GM12878 (cell line): ENCODE data around the gene BCAP31. TPM values are rescaled to one million over a fixed set of nuclear protein-coding genes. Genes with fewer than 3 reads are reported as not detected.

Experiments used
- ATAC-seq: fragments of 200-7000 bp; cut with Tn5 transposase; 3 replicates; pipeline ENCODE4 v1.9.1; 2020; ENCODE audit warnings: mild to moderate bottlenecking, moderate library complexity
- BruUV-seq: library from RNA; stranded (reverse); fragments of 400-500 nt; replicated peaks from 2 replicates; lab custom pipeline; 2021; lab: Mats Ljungman, UMichigan
- CTCF ChIA-PET: fragments of 300-600 bp; sonication (Branson Sonifier 250); formaldehyde crosslinking; extraction: SDS; loops from one replicate; lab custom pipeline; 2021; ENCODE audit warnings: inconsistent platforms; lab: Yijun Ruan, JAX
- POLR2A ChIA-PET: fragments of 350-600 bp; formaldehyde crosslinking; extraction: SDS; loops from one replicate; lab custom pipeline; 2021; ENCODE audit warnings: inconsistent platforms; lab: Charles Lee
- RAD21 ChIA-PET: fragments of 300-600 bp; sonication (Branson Sonifier 250); formaldehyde crosslinking; loops from one replicate; lab custom pipeline; 2023; ENCODE audit warnings: antibody characterized with exemption; ENCODE audit not compliant: unreplicated experiment; lab: Charles Lee
- SMC1A ChIA-PET: fragments of 300-600 bp; sonication (Branson Sonifier 250); formaldehyde crosslinking; loops from one replicate; lab custom pipeline; 2023; ENCODE audit not compliant: unreplicated experiment, uncharacterized antibody; lab: Charles Lee
- DNase-seq: peaks from one replicate; pipeline ENCODE4 v3.0.0-alpha.2; 2011; ENCODE audit warnings: low read depth, low spot score
- FAIRE-seq: peaks from 3 replicates; lab custom pipeline; 2011; peaks lifted over from hg19 to GRCh38; lab: Jason Lieb, UNC
- H2AFZ ChIP-seq: 2 replicates; pipeline ENCODE4 v1.6.0; 2011; ENCODE audit warnings: low read depth, low read length, control low read depth; ENCODE audit not compliant: control insufficient read depth
- H3K27ac ChIP-seq: 2 replicates; pipeline ENCODE4 v1.5.1; 2011; ENCODE audit warnings: control low read depth; ENCODE audit not compliant: control insufficient read depth, insufficient read depth
- H3K27me3 ChIP-seq, 2 experiments: replicated peaks in 1 of 2; 2 replicates each; pipeline versions ENCODE4 v1.6.0 to v1.6.1; 2011; ENCODE audit warnings: low read length in 1 of 2; ENCODE audit not compliant: control insufficient read depth in 2 of 2, insufficient read depth in 2 of 2
- H3K36me3 ChIP-seq, 2 experiments: 2 replicates each; pipeline ENCODE4 v1.5.1; 2011; ENCODE audit warnings: low read length in 1 of 2; ENCODE audit not compliant: control insufficient read depth in 2 of 2, insufficient read depth in 2 of 2
- H3K4me1 ChIP-seq: 2 replicates; pipeline ENCODE4 v1.6.1; 2011; ENCODE audit warnings: mild to moderate bottlenecking, low read length, moderate library complexity, mixed read lengths; ENCODE audit not compliant: control insufficient read depth, insufficient read depth
- H3K4me2 ChIP-seq: 2 replicates; pipeline ENCODE4 v1.6.0; 2011; ENCODE audit warnings: control low read depth; ENCODE audit not compliant: control insufficient read depth, insufficient read depth
- H3K4me3 ChIP-seq: fragments of 200-600 bp; sonication (generic); 2 replicates; pipeline ENCODE4 v1.5.1; 2016
- H3K79me2 ChIP-seq: 2 replicates; pipeline ENCODE4 v1.6.0; 2011; ENCODE audit warnings: low read length; ENCODE audit not compliant: control insufficient read depth, insufficient read depth
- H3K9ac ChIP-seq: 2 replicates; pipeline ENCODE4 v1.8.0; 2011; ENCODE audit warnings: low read length, control low read depth, mixed read lengths; ENCODE audit not compliant: control insufficient read depth, insufficient read depth
- H3K9me3 ChIP-seq: replicated peaks from 3 replicates; pipeline ENCODE4 v1.5.1; 2011; ENCODE audit warnings: mild to moderate bottlenecking, low read length; ENCODE audit not compliant: control insufficient read depth, insufficient read depth
- H4K20me1 ChIP-seq: 2 replicates; pipeline ENCODE4 v1.6.0; 2011; ENCODE audit not compliant: control insufficient read depth, insufficient read depth
- ATF7 ChIP-seq: fragments of 450-650 bp; IDR thresholded peaks from 2 replicates; pipeline ENCODE4 v1.6.1; 2016; ENCODE audit warnings: low read depth, mild to moderate bottlenecking
- CREM ChIP-seq: IDR thresholded peaks from 2 replicates; pipeline ENCODE4 v1.6.1; 2014; ENCODE audit warnings: antibody characterized with exemption, low read depth
- KAT2A ChIP-seq: conservative IDR thresholded peaks from 2 replicates; pipeline ENCODE4 v1.6.1; 2011; ENCODE audit warnings: low read depth, low read length; ENCODE audit not compliant: control insufficient read depth
- MEF2B ChIP-seq: fragments of 450-650 bp; IDR thresholded peaks from 2 replicates; pipeline ENCODE4 v1.6.1; 2018; ENCODE audit warnings: mild to moderate bottlenecking, moderate library complexity; ENCODE audit not compliant: partially characterized antibody, poor library complexity, severe bottlenecking
- NR2C1 ChIP-seq: fragments of 450-650 bp; IDR thresholded peaks from 2 replicates; pipeline ENCODE4 v1.6.1; 2017; ENCODE audit warnings: antibody characterized with exemption, mild to moderate bottlenecking, moderate library complexity
- NRF1 ChIP-seq: conservative IDR thresholded peaks from 2 replicates; pipeline ENCODE4 v1.6.1; 2011; ENCODE audit warnings: mild to moderate bottlenecking, low read depth, low read length, improper control_type of control experiment
- SUZ12 ChIP-seq: fragments of 200-600 bp; sonication (generic); IDR thresholded peaks from one replicate; pipeline ENCODE4 v1.6.1; 2018; ENCODE audit warnings: antibody characterized with exemption, mild to moderate bottlenecking; ENCODE audit not compliant: unreplicated experiment
- TCF3 ChIP-seq: IDR thresholded peaks from 2 replicates; pipeline ENCODE4 v1.6.1; 2012; ENCODE audit warnings: low read depth, mild to moderate bottlenecking, low read length, borderline replicate concordance; ENCODE audit not compliant: insufficient read depth
- ZNF384 ChIP-seq: IDR thresholded peaks from 2 replicates; pipeline ENCODE4 v1.6.1; 2012; ENCODE audit warnings: low read depth, mild to moderate bottlenecking, low read length, improper control_type of control experiment, borderline replicate concordance
- WGBS: methylation state at CpG from one replicate; pipeline ENCODE4 v1.1.6; 2016; ENCODE audit warnings: low lambda C conversion rate; ENCODE audit not compliant: insufficient replicate concordance, insufficient coverage; ENCODE audit errors: missing lambda C conversion rate; 5-methylcytosine and 5-hydroxymethylcytosine counted together
- in situ Hi-C: fragments of 300-500 bp; cut with MboI; formaldehyde crosslinking; loops from 9 replicates; pipeline ENCODE4 v1.14.3; 2018; ENCODE audit warnings: mixed read lengths
- intact Hi-C: fragments of 100-400 bp; cut with micrococcal nuclease; formaldehyde crosslinking; loops from one replicate; pipeline ENCODE4 v1.14.2; 2022; ENCODE audit not compliant: unreplicated experiment
- polyA plus RNA-seq, 11 experiments: library from polyadenylated mRNA; depleted of rRNA in 4 of 11; unstranded in 6 of 11; stranded (reverse) in 5 of 11; fragments of >200 nt; fragmentation: Nextera tagmentation in 4 of 11; fragmentation: Illumina TruSeq in 1 of 11; extraction: Ambion mirVana in 4 of 11; extraction: Trizol in 1 of 11; gene quantifications; 1 replicate in 1 of 11; 2 replicates in 10 of 11; pipeline versions ENCODE4 v1.2.1 to v1.2.3, GENCODE V29; 2011 to 2016; ENCODE audit warnings: inconsistent platforms in 2 of 11, missing spikeins in 2 of 11, low read depth in 1 of 11
- total RNA-seq, 4 experiments: library from RNA; depleted of rRNA in 3 of 4; stranded (reverse); fragments of >200 nt in 3 of 4; fragmentation: Illumina TruSeq in 1 of 4; extraction: Trizol in 1 of 4; gene quantifications; 2 replicates each; pipeline versions ENCODE4 v1.2.1 to v1.2.3, GENCODE V29; 2013 to 2021
- TF ChIP-seq, protein P1 (sequence below): fragments of 450-650 bp; IDR thresholded peaks from 2 replicates; pipeline ENCODE4 v1.6.1; 2017; ENCODE audit warnings: mild to moderate bottlenecking, moderate library complexity

Gene BCAP31
- total and polyA plus RNA-seq, 10 of the 15 experiments (the other 5 are each of a cell fraction or from before 2014, with no cell fraction given): 63.1 to 246 (median 95.6) TPM

DNA sequence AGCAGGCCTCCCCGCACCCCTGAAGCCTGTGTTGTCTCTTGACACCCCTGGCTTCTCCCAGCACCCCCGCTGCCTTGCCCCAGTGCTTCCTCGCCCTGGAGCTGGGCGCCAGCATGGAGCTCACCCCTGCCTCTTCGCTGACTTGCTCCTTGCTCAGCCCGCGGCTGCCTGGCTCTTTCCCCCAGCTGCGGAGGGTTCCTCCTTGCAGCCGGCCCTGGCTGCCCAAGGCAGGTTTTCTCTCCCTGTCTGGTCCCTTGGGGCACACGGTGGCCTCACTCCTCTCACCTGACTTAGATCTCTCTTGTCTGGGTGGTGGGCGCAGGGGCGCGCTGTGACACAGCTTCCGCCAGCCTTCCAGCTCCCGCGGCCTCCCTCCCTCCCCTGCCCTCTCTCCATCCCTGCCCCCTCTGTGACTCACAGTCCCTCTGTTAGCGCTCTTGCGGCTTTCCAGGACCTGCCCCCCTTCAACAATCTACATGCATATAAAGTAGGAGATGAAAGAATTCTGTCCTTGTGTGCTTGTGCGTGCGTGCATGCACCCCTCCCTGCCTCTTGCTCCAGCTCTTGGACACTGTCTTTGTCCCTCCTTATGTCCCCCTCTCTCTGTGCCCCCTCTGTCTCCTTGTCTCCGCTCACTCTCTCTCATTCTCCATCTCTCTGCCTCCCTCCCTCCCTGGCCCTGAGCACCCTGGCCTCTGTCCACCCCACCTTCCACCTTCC is 42.1 kb upstream of the BCAP31 start:
- POLR2A ChIA-PET: no interaction called here
- CTCF ChIA-PET: interaction anchor here (0.6 to 1.0 kb wide), 3 partner anchors 98 to 200 kb away, joined by 4 read pairs; no protein-coding TSS in a partner anchor

DNA sequence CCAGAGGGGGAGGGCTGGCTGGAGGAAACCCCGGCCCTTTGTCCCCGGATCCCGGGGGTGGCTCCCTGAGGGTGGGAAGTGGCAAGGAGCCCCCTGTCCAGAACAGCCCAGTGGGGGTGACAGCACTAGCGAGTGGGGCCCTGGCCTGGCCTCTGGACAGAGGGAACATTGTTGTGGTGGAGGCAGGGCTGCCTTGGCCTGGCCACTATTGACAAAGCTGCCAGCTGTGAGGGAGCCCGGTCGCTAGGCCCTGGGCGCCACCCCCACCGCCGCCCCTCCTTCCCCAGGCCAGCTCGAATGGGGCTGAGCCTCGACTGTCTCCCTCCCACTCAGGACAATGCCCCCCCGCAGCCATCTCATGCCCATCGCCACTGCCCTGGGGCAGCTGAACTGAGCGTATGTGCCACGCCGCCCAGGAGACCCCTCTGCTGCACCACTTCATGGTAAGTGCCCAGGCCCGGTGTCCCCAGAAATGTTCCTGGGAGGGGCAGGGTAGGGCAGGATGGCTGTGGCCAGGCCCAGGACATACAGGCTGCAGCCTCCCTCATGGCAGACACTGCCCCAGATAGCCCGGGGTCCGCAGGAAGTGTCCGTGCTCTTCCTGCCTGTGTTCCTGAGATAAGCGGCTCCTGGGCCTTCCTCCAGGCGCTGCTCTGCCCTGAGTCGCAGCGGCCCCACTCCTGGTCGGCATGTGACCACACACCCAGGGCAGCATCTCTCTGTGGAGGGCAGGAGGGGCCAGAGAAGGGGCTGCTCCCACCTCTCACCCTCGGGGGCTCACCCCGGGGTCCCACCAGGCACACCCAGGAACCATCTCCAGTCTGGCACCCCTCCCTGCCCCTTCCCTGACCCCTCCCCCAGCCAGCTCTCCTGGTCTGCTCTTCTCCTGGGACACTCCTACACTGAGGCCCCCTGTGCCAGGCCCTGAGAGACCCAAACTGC is 41.2 kb upstream of the BCAP31 start:
- intact Hi-C loops (no loop called here), in situ Hi-C loops (no loop called here)
- ATAC-seq (no peak), FAIRE-seq (no peak), DNase-seq (no peak)
- Histone ChIP-seq H3K9ac (no peak overlapping the region), H3K4me1 (no peaks in the 10 kb centered on the region), H3K4me2 (no peak overlapping the region), H3K36me3 (no peaks in the 10 kb centered on the region), H3K9me3 (no peaks in the 10 kb centered on the region; the same call in 2 of the 3 replicates), H3K27me3 (no peaks in the 10 kb centered on the region), H4K20me1 (no peaks in the 10 kb centered on the region), H3K79me2 (no peaks in the 10 kb centered on the region), H3K27ac (no peak overlapping the region), H2AFZ (no peak overlapping the region), H3K4me3 (no peak overlapping the region)
- no TSS peak for BruUV-seq
- POLR2A ChIA-PET: no interaction called here
- SMC1A ChIA-PET: no interaction called here
- CTCF ChIA-PET: interaction anchor here (1.0 kb wide), 1 partner anchor 98 kb away, joined by 4 read pairs; no protein-coding TSS in a partner anchor
- RAD21 ChIA-PET: interaction anchor here (0.7 kb wide), 1 partner anchor 181 kb away, joined by 3 read pairs; no protein-coding TSS in a partner anchor
- 48% methylated on average over 20 of the region's 27 CpGs for WGBS
- TF ChIP-seq NR2C1 (no peak), ZNF384 (no peak), SUZ12 (no peak), NRF1 (no peak), CREM (no peak)
- TF ChIP-seq, protein P1, sequence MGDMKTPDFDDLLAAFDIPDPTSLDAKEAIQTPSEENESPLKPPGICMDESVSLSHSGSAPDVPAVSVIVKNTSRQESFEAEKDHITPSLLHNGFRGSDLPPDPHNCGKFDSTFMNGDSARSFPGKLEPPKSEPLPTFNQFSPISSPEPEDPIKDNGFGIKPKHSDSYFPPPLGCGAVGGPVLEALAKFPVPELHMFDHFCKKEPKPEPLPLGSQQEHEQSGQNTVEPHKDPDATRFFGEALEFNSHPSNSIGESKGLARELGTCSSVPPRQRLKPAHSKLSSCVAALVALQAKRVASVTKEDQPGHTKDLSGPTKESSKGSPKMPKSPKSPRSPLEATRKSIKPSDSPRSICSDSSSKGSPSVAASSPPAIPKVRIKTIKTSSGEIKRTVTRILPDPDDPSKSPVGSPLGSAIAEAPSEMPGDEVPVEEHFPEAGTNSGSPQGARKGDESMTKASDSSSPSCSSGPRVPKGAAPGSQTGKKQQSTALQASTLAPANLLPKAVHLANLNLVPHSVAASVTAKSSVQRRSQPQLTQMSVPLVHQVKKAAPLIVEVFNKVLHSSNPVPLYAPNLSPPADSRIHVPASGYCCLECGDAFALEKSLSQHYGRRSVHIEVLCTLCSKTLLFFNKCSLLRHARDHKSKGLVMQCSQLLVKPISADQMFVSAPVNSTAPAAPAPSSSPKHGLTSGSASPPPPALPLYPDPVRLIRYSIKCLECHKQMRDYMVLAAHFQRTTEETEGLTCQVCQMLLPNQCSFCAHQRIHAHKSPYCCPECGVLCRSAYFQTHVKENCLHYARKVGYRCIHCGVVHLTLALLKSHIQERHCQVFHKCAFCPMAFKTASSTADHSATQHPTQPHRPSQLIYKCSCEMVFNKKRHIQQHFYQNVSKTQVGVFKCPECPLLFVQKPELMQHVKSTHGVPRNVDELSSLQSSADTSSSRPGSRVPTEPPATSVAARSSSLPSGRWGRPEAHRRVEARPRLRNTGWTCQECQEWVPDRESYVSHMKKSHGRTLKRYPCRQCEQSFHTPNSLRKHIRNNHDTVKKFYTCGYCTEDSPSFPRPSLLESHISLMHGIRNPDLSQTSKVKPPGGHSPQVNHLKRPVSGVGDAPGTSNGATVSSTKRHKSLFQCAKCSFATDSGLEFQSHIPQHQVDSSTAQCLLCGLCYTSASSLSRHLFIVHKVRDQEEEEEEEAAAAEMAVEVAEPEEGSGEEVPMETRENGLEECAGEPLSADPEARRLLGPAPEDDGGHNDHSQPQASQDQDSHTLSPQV: no peak

More for the DNA sequence above, 42.1 kb upstream of the BCAP31 start:
- Histone ChIP-seq H4K20me1 (no peaks in the 10 kb centered on the region), H3K4me2 (no peak overlapping the region), H2AFZ (no peak overlapping the region), H3K27me3 (no peaks in the 10 kb centered on the region), H3K9ac (no peak overlapping the region), H3K27ac (no peak overlapping the region), H3K36me3 (no peaks in the 10 kb centered on the region), H3K4me3 (no peak overlapping the region), H3K4me1 (no peaks in the 10 kb centered on the region), H3K9me3 (no peaks in the 10 kb centered on the region; the same call in 2 of the 3 replicates), H3K79me2 (no peaks in the 10 kb centered on the region)
- TF ChIP-seq MEF2B (peak; percentile 37), CREM (no peak), ATF7 (no peak), TCF3 (no peak), KAT2A (no peak)
- no peak for DNase-seq
- SMC1A ChIA-PET: no interaction called here
- no TSS peak for BruUV-seq
- intact Hi-C loops (no loop called here), in situ Hi-C loops (no loop called here)
- RAD21 ChIA-PET: interaction anchor here (0.7 kb wide), 1 partner anchor 181 kb away, joined by 3 read pairs; no protein-coding TSS in a partner anchor
- ATAC-seq: no peak; the same call in 2 of the 3 replicates
- 38% methylated on average over 13 of the region's 21 CpGs for WGBS
- FAIRE-seq: no peak
